Loucy (cell line): ENCODE data around the gene IQSEC1.

ENCODE experiments used
- H2AFZ ChIP-seq: fragments of 200-600 bp; sonication (generic); 2 replicates; pipeline ENCODE4 v1.6.0; 2016; ENCODE audit warnings: antibody characterized with exemption, mild to moderate bottlenecking, low read length, moderate library complexity
- H3F3A ChIP-seq: fragments of 200-600 bp; 2 replicates; pipeline ENCODE4 v1.6.0; 2016; ENCODE audit warnings: antibody characterized with exemption, low read depth, mild to moderate bottlenecking
- H3K27me3 ChIP-seq: fragments of 200-600 bp; sonication (generic); 2 replicates; pipeline ENCODE4 v1.6.1; 2014; ENCODE audit warnings: low read length, mild to moderate bottlenecking; ENCODE audit not compliant: insufficient read depth, poor library complexity, severe bottlenecking
- H3K36me3 ChIP-seq: fragments of 200-600 bp; sonication (generic); 2 replicates; pipeline ENCODE4 v1.6.1; 2016; ENCODE audit warnings: low read length; ENCODE audit not compliant: insufficient read depth
- H3K4me1 ChIP-seq: fragments of 200-600 bp; sonication (generic); 2 replicates; pipeline ENCODE4 v1.5.1; 2014; ENCODE audit warnings: low read length, mild to moderate bottlenecking; ENCODE audit not compliant: insufficient read depth, poor library complexity, severe bottlenecking
- H3K4me2 ChIP-seq: fragments of 200-600 bp; sonication (generic); 2 replicates; pipeline ENCODE4 v1.6.0; 2014; ENCODE audit warnings: antibody characterized with exemption, low read length, low read depth, mild to moderate bottlenecking; ENCODE audit not compliant: poor library complexity, severe bottlenecking
- H3K4me3 ChIP-seq: fragments of 200-600 bp; sonication (generic); 2 replicates; pipeline ENCODE4 v1.5.1; 2014; ENCODE audit warnings: low read length, mild to moderate bottlenecking, mixed read lengths; ENCODE audit not compliant: poor library complexity, severe bottlenecking
- H3K79me2 ChIP-seq: fragments of 200-600 bp; sonication (generic); 2 replicates; pipeline ENCODE4 v1.6.1; 2014; ENCODE audit warnings: low read length; ENCODE audit not compliant: insufficient read depth
- H3K9ac ChIP-seq: fragments of 200-600 bp; sonication (generic); 2 replicates; pipeline ENCODE4 v1.6.0; 2014; ENCODE audit warnings: mild to moderate bottlenecking, low read depth, low read length, moderate library complexity; ENCODE audit not compliant: poor library complexity, severe bottlenecking
- H3K9me2 ChIP-seq: fragments of 200-600 bp; sonication (generic); replicated peaks from 2 replicates; pipeline ENCODE4 v1.6.1; 2016; ENCODE audit warnings: low read depth, low read length, mixed read lengths
- H3K9me3 ChIP-seq: fragments of 200-600 bp; sonication (generic); 2 replicates; pipeline ENCODE4 v1.6.1; 2014; ENCODE audit warnings: mild to moderate bottlenecking, antibody characterized with exemption, low read length, low read depth; ENCODE audit not compliant: insufficient read depth
- H4K20me1 ChIP-seq: fragments of 200-600 bp; sonication (generic); 2 replicates; pipeline ENCODE4 v1.6.0; 2014; ENCODE audit warnings: antibody characterized with exemption, low read length, mild to moderate bottlenecking; ENCODE audit not compliant: insufficient read depth, poor library complexity, severe bottlenecking
- EZH2phosphoT487 ChIP-seq: fragments of 200-600 bp; IDR thresholded peaks from 2 replicates; pipeline ENCODE4 v1.6.1; 2018; ENCODE audit warnings: antibody characterized with exemption, mild to moderate bottlenecking, moderate library complexity, borderline replicate concordance
- TF ChIP-seq, protein P1 (sequence below): fragments of 200-600 bp; sonication (generic); conservative IDR thresholded peaks from 2 replicates; pipeline ENCODE4 v1.5.1; 2014; ENCODE audit warnings: mild to moderate bottlenecking, antibody characterized with exemption, low read length

The IQSEC1 gene

DNA sequence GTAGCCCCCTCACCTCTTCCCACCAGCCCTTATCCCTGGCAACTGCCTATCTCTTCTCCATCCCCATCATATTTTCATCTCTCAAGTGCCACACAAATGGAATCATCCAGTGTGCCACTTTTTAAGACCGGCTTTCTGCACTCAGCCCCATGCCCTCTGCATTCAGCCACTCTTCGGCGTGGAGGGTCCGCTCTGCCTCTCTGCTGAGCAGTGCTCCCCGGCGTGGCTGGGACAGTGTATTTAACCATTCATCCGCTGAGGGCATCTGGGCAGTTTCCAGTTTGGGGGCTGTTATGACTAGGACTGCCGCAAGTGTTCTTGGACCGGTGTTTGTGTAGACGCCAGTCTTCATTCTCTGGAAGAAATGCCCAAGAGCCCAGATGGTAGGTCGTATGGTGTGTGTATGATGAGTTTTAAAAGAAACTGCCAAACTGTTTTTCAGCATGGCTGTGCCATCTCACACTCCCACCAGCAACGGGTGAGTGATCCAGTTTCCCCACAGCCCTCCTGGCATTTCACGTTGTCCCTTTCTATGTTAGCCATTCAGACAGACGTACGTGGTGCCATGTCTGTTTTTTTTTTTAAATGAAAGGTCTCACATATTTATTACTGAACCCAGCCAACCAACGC is 20.9 kb downstream of the IQSEC1 start:
- Histone ChIP-seq H3K4me3 (no peak overlapping the region), H3K4me1 (peaks cover 24% of the 10 kb centered on the region), H3K27me3 (no peaks in the 10 kb centered on the region), H3K79me2 (peaks cover 75% of the 10 kb centered on the region; the same call in 1 of the 2 replicates), H3F3A (no peaks in the 10 kb centered on the region), H3K4me2 (no peak overlapping the region), H4K20me1 (no peaks in the 10 kb centered on the region), H3K9ac (no peak overlapping the region), H2AFZ (no peak overlapping the region), H3K36me3 (no peaks in the 10 kb centered on the region; the same call in 1 of the 2 replicates), H3K9me3 (no peaks in the 10 kb centered on the region), H3K9me2 (no peaks in the 10 kb centered on the region)
- TF ChIP-seq EZH2phosphoT487 = no peak
- TF ChIP-seq, protein P1, sequence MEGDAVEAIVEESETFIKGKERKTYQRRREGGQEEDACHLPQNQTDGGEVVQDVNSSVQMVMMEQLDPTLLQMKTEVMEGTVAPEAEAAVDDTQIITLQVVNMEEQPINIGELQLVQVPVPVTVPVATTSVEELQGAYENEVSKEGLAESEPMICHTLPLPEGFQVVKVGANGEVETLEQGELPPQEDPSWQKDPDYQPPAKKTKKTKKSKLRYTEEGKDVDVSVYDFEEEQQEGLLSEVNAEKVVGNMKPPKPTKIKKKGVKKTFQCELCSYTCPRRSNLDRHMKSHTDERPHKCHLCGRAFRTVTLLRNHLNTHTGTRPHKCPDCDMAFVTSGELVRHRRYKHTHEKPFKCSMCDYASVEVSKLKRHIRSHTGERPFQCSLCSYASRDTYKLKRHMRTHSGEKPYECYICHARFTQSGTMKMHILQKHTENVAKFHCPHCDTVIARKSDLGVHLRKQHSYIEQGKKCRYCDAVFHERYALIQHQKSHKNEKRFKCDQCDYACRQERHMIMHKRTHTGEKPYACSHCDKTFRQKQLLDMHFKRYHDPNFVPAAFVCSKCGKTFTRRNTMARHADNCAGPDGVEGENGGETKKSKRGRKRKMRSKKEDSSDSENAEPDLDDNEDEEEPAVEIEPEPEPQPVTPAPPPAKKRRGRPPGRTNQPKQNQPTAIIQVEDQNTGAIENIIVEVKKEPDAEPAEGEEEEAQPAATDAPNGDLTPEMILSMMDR = no peak

DNA sequence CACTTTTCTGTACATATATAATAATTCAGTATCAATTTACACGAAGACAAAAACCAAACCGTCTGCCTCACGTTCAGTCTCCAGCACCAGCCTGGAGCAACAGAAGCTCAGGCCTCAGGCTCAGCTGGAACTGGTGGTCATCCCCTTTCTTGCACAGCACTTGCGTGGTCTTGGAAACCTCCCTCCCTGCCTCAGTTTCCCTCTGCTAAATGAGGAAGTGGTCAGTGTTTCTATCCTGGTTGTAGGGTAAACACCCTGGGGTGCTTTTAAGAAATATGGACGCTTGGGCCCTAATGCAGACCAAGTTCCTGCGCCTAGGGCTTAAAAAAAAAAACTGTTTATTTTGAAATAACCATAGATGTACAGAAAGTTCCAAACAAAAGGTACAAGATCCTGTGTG is 21.6 kb downstream of the IQSEC1 start:
- peaks cover 68% of the 10 kb centered on the region; the same call in 1 of the 2 replicates for H3K79me2 ChIP-seq
- no peaks in the 10 kb centered on the region; the same call in 1 of the 2 replicates for H3K36me3 ChIP-seq
- H3K27me3 ChIP-seq = no peaks in the 10 kb centered on the region
- no peak overlapping the region for H3K4me3 ChIP-seq
- peak overlapping the region; percentile 18 for H3K4me2 ChIP-seq
- TF ChIP-seq EZH2phosphoT487 = no peak
- TF ChIP-seq, protein P1 = no peak
- peaks cover 31% of the 10 kb centered on the region for H3K4me1 ChIP-seq
- H3K9ac ChIP-seq = peak overlapping the region; percentile 36
- no peak overlapping the region for H2AFZ ChIP-seq
- no peaks in the 10 kb centered on the region for H4K20me1 ChIP-seq
- no peaks in the 10 kb centered on the region for H3K9me3 ChIP-seq
- no peaks in the 10 kb centered on the region for H3F3A ChIP-seq
- no peaks in the 10 kb centered on the region for H3K9me2 ChIP-seq

DNA sequence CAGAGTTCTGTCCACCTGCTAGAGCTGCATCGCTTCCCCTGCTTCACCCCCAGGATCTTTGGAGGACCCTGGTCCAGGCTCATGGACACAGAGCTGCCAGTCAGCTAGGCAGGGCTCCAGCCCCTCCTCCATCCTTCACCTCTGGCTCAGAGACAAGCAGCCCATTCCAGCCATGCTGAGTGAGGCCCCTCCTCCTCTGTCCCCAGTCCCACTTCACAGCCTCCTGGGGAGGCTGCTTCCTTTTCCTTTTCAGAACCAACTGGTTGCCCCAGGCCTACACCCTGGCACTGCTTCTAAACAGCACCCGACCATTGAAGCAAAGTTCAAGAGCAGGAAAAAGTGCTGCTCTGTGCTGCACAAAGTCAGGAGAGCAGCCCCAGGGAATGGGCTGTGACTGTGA is 22.2 kb downstream of the IQSEC1 start:
- Histone ChIP-seq H3K9ac (peak overlapping the region; percentile 36), H3K9me3 (no peaks in the 10 kb centered on the region), H3K4me1 (peaks cover 36% of the 10 kb centered on the region), H3K4me3 (no peak overlapping the region), H4K20me1 (no peaks in the 10 kb centered on the region), H3K79me2 (peaks cover 66% of the 10 kb centered on the region; the same call in 1 of the 2 replicates), H3K4me2 (peak overlapping the region; percentile 18), H3F3A (no peaks in the 10 kb centered on the region), H2AFZ (no peak overlapping the region), H3K27me3 (no peaks in the 10 kb centered on the region), H3K9me2 (no peaks in the 10 kb centered on the region), H3K36me3 (no peaks in the 10 kb centered on the region; the same call in 1 of the 2 replicates)
- TF ChIP-seq, protein P1 = no peak
